Glomerular visceral epithelial cell (primary cell): ENCODE data around the gene MT1H.
"Not testable (repeated sequence)": the region's sequence is repeated elsewhere in the genome, so short reads cannot be mapped to it uniquely, and the experiment has no call there.

ENCODE experiments used
- DNase-seq: peaks from one replicate; pipeline ENCODE4 v3.0.0-alpha.2; 2016; ENCODE audit errors: extremely low spot score

Gene MT1H

DNA sequence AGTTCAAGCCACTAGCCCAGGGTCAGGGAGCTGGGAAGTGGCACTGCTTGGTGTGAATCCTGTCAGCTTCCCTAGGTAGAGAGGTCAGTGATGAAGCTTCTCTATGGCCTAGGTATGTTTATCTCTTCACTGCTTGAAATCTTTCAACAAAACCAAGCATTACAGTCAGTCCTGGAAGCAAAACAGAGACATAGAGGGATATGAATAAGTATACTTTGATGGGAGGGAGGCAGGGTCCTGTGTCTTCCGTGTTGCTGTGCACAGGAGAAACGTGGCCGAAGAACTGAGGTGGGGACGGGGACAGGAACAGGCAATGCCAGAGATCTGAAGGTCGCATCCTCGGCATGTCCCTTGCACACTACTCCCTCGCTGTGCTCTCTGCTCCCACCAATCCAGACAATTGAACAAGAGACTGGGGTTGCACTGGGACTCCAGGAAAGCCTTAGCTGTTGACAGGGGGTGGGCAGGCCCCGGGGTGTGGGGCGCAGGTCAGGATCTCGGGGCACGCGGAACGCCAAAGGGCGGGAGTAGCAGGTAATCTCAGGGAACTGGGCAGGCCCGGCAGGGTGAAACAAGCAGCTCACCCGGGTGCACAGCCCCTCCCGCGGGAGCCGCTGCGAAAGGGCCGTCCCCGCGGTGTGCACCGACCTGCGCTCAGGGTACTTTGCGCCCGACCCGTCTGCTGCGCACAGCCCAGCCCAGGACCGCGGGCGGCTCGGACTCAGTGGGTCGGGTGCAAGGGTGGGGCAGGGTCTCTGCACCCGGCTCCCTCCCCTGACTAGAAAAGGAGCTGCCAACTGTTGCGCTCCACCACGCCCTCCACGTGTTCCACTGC lies at the start of gene MT1H:
Gene MT1H (plus strand): TSS at position 810 of the 835 bp plus-strand sequence. CDS start 71 bp downstream, outside the sequence.
- DNase-seq = no peak

GRCh38 chr16:56620339-56620897 lies 49.2 kb upstream of the MT1H start:
- DNase-seq = no peak

GRCh38 chr16:56621665-56622445 lies 47.8 kb upstream of the MT1H start:
- not testable (repeated sequence) for DNase-seq

GRCh38 chr16:56623184-56623583 lies 46.4 kb upstream of the MT1H start:
- not testable (repeated sequence) for DNase-seq

DNA sequence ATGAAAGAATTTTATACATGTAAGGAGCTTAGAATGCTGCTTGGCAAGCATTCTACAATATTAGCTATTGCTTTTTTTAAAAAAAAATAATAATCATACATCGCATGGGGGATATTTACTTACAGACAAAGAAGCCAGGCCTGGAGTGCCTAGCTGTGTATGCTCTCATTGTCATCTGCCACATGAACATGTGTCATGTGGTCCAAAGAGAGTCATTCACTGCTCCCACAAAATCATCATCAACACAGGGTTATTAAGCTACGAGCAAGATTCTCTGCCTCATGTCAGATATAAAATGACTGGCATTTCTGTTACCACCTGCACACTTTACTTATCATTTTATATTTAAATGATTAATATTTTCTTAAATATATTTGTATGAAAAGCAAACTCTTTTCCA lies 46.0 kb upstream of the MT1H start:
- DNase-seq = no peak

DNA sequence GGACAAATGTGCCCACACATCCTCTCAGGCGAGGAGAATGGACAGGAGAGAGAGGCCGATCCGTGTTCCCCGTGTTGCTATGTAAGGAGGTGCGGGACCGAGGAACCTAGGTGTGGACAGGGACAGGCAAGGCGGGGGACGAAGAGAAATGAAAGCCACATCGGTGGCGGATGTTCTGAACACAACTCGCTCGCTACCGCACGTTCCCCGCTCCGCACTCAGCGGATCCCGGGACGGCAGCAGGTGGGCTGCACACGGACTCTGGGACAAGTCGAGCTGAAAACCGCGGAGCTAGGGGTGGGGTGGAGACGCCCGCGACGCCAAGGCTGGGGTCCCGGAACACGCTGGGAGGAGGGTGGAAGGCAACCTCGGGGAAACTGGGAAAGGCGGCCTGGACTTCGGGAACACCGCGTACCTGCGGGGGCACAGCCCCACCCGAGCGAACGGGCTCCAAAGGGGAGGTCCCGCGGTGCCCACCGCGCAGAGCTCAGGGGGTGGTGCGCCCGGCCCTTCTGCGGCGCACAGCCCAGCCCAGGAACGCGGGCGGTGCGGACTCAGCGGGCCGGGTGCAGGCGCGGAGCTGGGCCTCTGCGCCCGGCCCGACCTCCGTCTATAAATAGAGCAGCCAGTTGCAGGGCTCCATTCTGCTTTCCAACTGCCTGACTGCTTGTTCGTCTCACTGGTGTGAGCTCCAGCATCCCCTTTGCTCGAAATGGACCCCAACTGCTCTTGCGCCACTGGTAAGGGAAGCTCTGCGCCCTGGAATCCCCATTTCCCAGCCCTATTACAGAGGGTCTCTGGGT lies 44.3 kb upstream of the MT1H start, which contains the start of gene MT1E:
Gene MT1E (plus strand): TSS at position 642 of the 803 bp plus-strand sequence. CDS start 71 bp downstream, at position 713.
- peak; percentile 83 for DNase-seq

- DNase-seq = no peak
These were observed 43.5 kb upstream of the MT1H start for GRCh38 chr16:56625943-56626654.

DNA sequence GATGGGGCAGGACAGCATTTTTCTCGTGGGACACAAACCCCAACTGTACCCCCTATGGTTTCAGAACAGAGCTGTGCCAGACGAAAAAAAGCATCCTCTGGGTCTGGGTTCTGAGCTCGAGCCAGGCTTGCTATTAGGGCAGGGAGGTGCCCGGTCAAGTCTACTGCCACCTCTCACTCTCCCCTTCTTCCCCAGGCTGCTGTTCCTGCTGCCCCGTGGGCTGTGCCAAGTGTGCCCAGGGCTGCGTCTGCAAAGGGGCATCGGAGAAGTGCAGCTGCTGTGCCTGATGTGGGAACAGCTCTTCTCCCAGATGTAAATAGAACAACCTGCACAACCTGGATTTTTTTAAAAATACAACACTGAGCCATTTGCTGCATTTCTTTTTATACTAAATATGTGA lies 42.9 kb upstream of the MT1H start:
- peak; percentile 5 for DNase-seq

GRCh38 chr16:56628486-56629350 lies 40.9 kb upstream of the MT1H start:
- DNase-seq = peak; percentile 12

- DNase-seq = no peak
These were observed 40.1 kb upstream of the MT1H start for GRCh38 chr16:56629531-56629930.

- no peak for DNase-seq
These were observed 39.5 kb upstream of the MT1H start for GRCh38 chr16:56630134-56630533.

GRCh38 chr16:56631197-56631596 lies 38.4 kb upstream of the MT1H start:
- no peak for DNase-seq

DNA sequence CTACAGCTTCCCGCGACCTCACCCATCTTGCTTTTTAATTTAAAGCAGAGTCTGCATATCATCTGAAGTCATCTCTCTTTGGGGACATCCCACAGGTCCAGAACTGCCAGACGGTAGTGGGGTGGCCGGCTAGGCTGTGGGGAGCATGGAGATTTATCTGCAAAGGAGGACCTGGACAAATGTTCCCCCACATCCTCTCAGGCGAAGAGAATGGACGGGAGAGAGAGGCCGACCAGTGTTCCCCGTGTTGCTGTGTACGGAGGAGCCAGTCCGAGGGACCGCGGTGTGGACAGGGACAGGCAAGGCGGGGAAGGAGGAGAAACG lies 37.8 kb upstream of the MT1H start:
- DNase-seq = no peak

DNA sequence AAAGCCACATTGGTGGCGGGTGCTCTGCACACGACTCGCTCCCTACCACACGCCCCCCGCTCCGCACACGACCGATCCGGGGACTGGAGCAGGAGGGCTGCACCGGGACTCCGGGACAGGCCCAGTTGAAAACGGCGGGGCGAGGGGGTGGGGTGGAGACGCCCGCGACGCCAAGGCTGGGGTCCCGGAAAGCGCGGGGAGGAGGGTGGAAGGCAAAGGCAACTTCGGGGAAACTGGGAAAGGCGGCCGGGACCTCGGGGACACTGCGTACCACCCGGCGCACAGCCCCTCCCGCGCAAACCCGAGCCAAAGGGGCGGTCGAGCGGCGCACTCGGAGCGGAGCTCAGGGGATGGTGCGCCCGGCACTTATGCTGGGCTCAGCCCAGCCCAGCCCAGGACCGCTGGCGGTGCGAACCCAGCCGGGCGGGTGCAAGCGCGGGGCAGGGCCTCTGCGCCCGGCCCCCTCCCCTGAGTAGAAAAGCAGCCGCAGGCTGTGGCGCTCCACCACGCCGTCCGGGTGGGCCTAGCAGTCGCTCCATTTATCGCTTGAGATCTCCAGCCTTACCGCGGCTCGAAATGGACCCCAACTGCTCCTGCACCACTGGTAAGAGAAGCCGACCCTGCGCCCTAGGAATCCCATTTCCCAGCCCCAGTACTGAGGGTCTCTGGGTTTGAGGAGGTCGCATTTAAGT lies 37.3 kb upstream of the MT1H start, which contains the start of gene MT1M:
Gene MT1M (plus strand): TSS at position 504 of the 692 bp plus-strand sequence. CDS start 73 bp downstream, at position 577.
- no peak for DNase-seq

GRCh38 chr16:56632848-56633365 lies 36.7 kb upstream of the MT1H start:
- no peak for DNase-seq

- DNase-seq = no peak
These were observed 36.1 kb upstream of the MT1H start for GRCh38 chr16:56633535-56633934.

GRCh38 chr16:56634715-56635440 lies 34.7 kb upstream of the MT1H start:
- DNase-seq = no peak

GRCh38 chr16:56635441-56635967 lies 34.1 kb upstream of the MT1H start:
- DNase-seq = no peak
